ENCODE data around the gene TPH1. TPM values are rescaled to one million over a fixed set of nuclear protein-coding genes. Genes with fewer than 3 reads are reported as not detected.

TPH1 gene
- total and polyA plus RNA-seq, 2 of the 8 experiments (the other 6 are each of a cell fraction or from before 2014, with no cell fraction given): 0.09 to 0.22 TPM

- TF ChIP-seq CHD7 (IDR thresholded peaks at IDR 0.05; ENCODE audit: insufficient replicate concordance, low read length) (no peak), NRF1 (IDR thresholded peaks at IDR 0.05; ENCODE audit: low read depth, low read length) (no peak), GABPA (IDR thresholded peaks at IDR 0.05; ENCODE audit: borderline replicate concordance, insufficient read depth, low read length) (no peak), CEBPB (IDR thresholded peaks at IDR 0.05; ENCODE audit: low read depth, low read length) (no peak), ZNF274 (IDR thresholded peaks at IDR 0.05; ENCODE audit: borderline replicate concordance, extremely low read depth, low read length) (no peak)
Observed at GRCh38 chr11:18010977-18011586, 35.0 kb downstream of the TPH1 start (continued).
